ENCODE data around the gene CAMSAP1.
A peak's percentile ranks its signal among the peaks of the same experiment; 100 is the strongest.

CAMSAP1 gene

GRCh38 chr9:135888126-135888765 lies 19.1 kb downstream of the CAMSAP1 start:
- no peak for TF ChIP-seq CTCF (IDR thresholded peaks at IDR 0.05; ENCODE audit: poor library complexity, severe bottlenecking)
- peak overlapping the region; percentile 54 for H3K27ac ChIP-seq (ENCODE audit: poor library complexity, severe bottlenecking)
- no peak for ATAC-seq (ENCODE audit: low read depth)
- H3K4me3 ChIP-seq (ENCODE audit: severe bottlenecking) = no peak overlapping the region
- no peak for DNase-seq (ENCODE audit: low spot score)
- no peaks in the 10 kb centered on the region for H3K27me3 ChIP-seq (ENCODE audit: insufficient read depth, poor library complexity, severe bottlenecking)
- peaks cover 57% of the 10 kb centered on the region for H3K4me1 ChIP-seq (ENCODE audit: insufficient read depth, poor library complexity, severe bottlenecking)
- H3K9me3 ChIP-seq (ENCODE audit: severe bottlenecking) = no peaks in the 10 kb centered on the region
- H3K36me3 ChIP-seq (ENCODE audit: low read depth) = no peaks in the 10 kb centered on the region

GRCh38 chr9:135887585-135888050 lies 19.7 kb downstream of the CAMSAP1 start:
- no peak overlapping the region for H3K4me3 ChIP-seq (ENCODE audit: severe bottlenecking)
- peak overlapping the region; percentile 30 for H3K27ac ChIP-seq (ENCODE audit: poor library complexity, severe bottlenecking)
- ATAC-seq (ENCODE audit: low read depth) = no peak

GRCh38 chr9:135887021-135887507 lies 20.3 kb downstream of the CAMSAP1 start:
- Histone ChIP-seq H3K9me3 (ENCODE audit: severe bottlenecking) (no peaks in the 10 kb centered on the region), H3K36me3 (ENCODE audit: low read depth) (no peaks in the 10 kb centered on the region), H3K27me3 (ENCODE audit: insufficient read depth, poor library complexity, severe bottlenecking) (no peaks in the 10 kb centered on the region), H3K27ac (ENCODE audit: poor library complexity, severe bottlenecking) (peak overlapping the region; percentile 30), H3K4me1 (ENCODE audit: insufficient read depth, poor library complexity, severe bottlenecking) (peaks cover 57% of the 10 kb centered on the region), H3K4me3 (ENCODE audit: severe bottlenecking) (no peak overlapping the region)
- ATAC-seq (ENCODE audit: low read depth) (no peak), DNase-seq (ENCODE audit: low spot score) (no peak)
- no peak for TF ChIP-seq CTCF (IDR thresholded peaks at IDR 0.05; ENCODE audit: poor library complexity, severe bottlenecking)

More at GRCh38 chr9:135887585-135888050, 19.7 kb downstream of the CAMSAP1 start:
- Histone ChIP-seq H3K4me1 (ENCODE audit: insufficient read depth, poor library complexity, severe bottlenecking) (peaks cover 57% of the 10 kb centered on the region), H3K9me3 (ENCODE audit: severe bottlenecking) (no peaks in the 10 kb centered on the region), H3K27me3 (ENCODE audit: insufficient read depth, poor library complexity, severe bottlenecking) (no peaks in the 10 kb centered on the region), H3K36me3 (ENCODE audit: low read depth) (no peaks in the 10 kb centered on the region)
- DNase-seq (ENCODE audit: low spot score) = no peak
- no peak for TF ChIP-seq CTCF (IDR thresholded peaks at IDR 0.05; ENCODE audit: poor library complexity, severe bottlenecking)

- DNase-seq (ENCODE audit: low spot score) (peak; percentile 52), ATAC-seq (ENCODE audit: low read depth) (peak; percentile 30; the same call in 2 of the 3 replicates)
- Histone ChIP-seq H3K27me3 (ENCODE audit: insufficient read depth, poor library complexity, severe bottlenecking) (no peaks in the 10 kb centered on the region), H3K4me3 (ENCODE audit: severe bottlenecking) (no peak overlapping the region), H3K9me3 (ENCODE audit: severe bottlenecking) (no peaks in the 10 kb centered on the region), H3K4me1 (ENCODE audit: insufficient read depth, poor library complexity, severe bottlenecking) (peaks cover 53% of the 10 kb centered on the region), H3K36me3 (ENCODE audit: low read depth) (0 out of 2 replicates have a peak, but pooled peaks cover 3% of the 10 kb centered on the region), H3K27ac (ENCODE audit: poor library complexity, severe bottlenecking) (peak overlapping the region; percentile 30)
- TF ChIP-seq CTCF (IDR thresholded peaks at IDR 0.05; ENCODE audit: poor library complexity, severe bottlenecking) = no peak
Observed at GRCh38 chr9:135886147-135886981, 21.0 kb downstream of the CAMSAP1 start.

All from RWPE2 (cell line).